H1 (cell line): ENCODE results near the gene GOLGB1. TPM values are rescaled to one million over a fixed set of nuclear protein-coding genes. Genes with fewer than 3 reads are reported as not detected.

Experiments
- CTCF ChIA-PET: fragments of 300-600 bp; sonication (Branson Sonifier 250); formaldehyde crosslinking; loops from one replicate; lab custom pipeline; 2021; ENCODE audit not compliant: partially characterized antibody; lab: Charles Lee
- POLR2A ChIA-PET: fragments of 300-600 bp; sonication (Branson Sonifier 250); formaldehyde crosslinking; loops from one replicate; lab custom pipeline; 2021; ENCODE audit warnings: inconsistent platforms; ENCODE audit not compliant: partially characterized antibody; lab: Charles Lee
- DNase-seq, 2 experiments: peaks; one replicate each; pipeline versions ENCODE4 v3.0.0 to v3.0.0-alpha.2; 2010 to 2022; ENCODE audit warnings: low spot score in 2 of 2, low read depth in 1 of 2, mixed read lengths in 1 of 2
- FAIRE-seq: peaks from 2 replicates; lab custom pipeline; 2011; peaks lifted over from hg19 to GRCh38; lab: Jason Lieb, UNC
- H2AFZ ChIP-seq: 2 replicates; pipeline ENCODE4 v1.8.1; 2012; ENCODE audit warnings: low read length, inconsistent platforms
- H2AK5ac ChIP-seq: 2 replicates; pipeline ENCODE4 v1.6.1; 2013; ENCODE audit warnings: low read depth, low read length
- H2BK120ac ChIP-seq: replicated peaks from 2 replicates; pipeline ENCODE3; 2013; ENCODE audit warnings: low read depth, low read length, inconsistent platforms
- H2BK12ac ChIP-seq: 2 replicates; pipeline ENCODE4 v1.6.1; 2013; ENCODE audit warnings: low read depth, low read length
- H2BK15ac ChIP-seq: 2 replicates; pipeline ENCODE4 v1.6.1; 2013; ENCODE audit warnings: low read length
- H2BK20ac ChIP-seq: 2 replicates; pipeline ENCODE4 v1.6.1; 2013; ENCODE audit warnings: low read length
- H2BK5ac ChIP-seq: 2 replicates; pipeline ENCODE4 v1.6.1; 2013; ENCODE audit warnings: low read depth, low read length
- H3K14ac ChIP-seq: 2 replicates; pipeline ENCODE4 v1.6.1; 2013; ENCODE audit warnings: inconsistent platforms; ENCODE audit not compliant: insufficient read length
- H3K18ac ChIP-seq: 2 replicates; pipeline ENCODE4 v1.6.1; 2013; ENCODE audit warnings: low read length; ENCODE audit errors: extremely low read depth
- H3K23ac ChIP-seq: 2 replicates; pipeline ENCODE4 v1.6.1; 2013; ENCODE audit warnings: inconsistent platforms; ENCODE audit not compliant: insufficient read length
- H3K23me2 ChIP-seq: 2 replicates; pipeline ENCODE4 v1.6.1; 2013; ENCODE audit warnings: low read depth, low read length
- H3K27ac ChIP-seq: 2 replicates; pipeline ENCODE4 v1.6.1; 2011; ENCODE audit warnings: low read depth, low read length, inconsistent platforms
- H3K27me3 ChIP-seq, 4 experiments: replicated peaks in 1 of 4; 1 replicate in 1 of 4; 2 replicates in 3 of 4; pipeline versions ENCODE4 v1.6.1 to v1.8.1; 2011 to 2013; ENCODE audit warnings: low read length in 3 of 4, mild to moderate bottlenecking in 3 of 4, inconsistent platforms in 2 of 4, mixed read lengths in 2 of 4, moderate library complexity in 1 of 4; ENCODE audit not compliant: control insufficient read depth in 3 of 4, insufficient read depth in 3 of 4; ENCODE audit errors: extremely low read depth in 1 of 4
- H3K36me3 ChIP-seq, 4 experiments: 2 replicates each; pipeline versions ENCODE4 v1.6.1 to v1.8.1; 2011 to 2013; ENCODE audit warnings: mild to moderate bottlenecking in 4 of 4, low read length in 3 of 4, moderate library complexity in 2 of 4, control low read depth in 1 of 4, inconsistent platforms in 1 of 4; ENCODE audit not compliant: insufficient read depth in 4 of 4, control insufficient read depth in 2 of 4
- H3K4ac ChIP-seq: replicated peaks from 2 replicates; pipeline ENCODE3; 2013; ENCODE audit warnings: low read length, low read depth, mixed read lengths, inconsistent platforms; ENCODE audit not compliant: insufficient read length
- H3K4me1 ChIP-seq, 4 experiments: replicated peaks in 1 of 4; 1 replicate in 1 of 4; 2 replicates in 3 of 4; pipeline versions ENCODE4 v1.6.1 to v1.8.1; 2011 to 2013; ENCODE audit warnings: low read length in 3 of 4, inconsistent platforms in 2 of 4, mixed read lengths in 1 of 4; ENCODE audit not compliant: insufficient read depth in 4 of 4, control insufficient read depth in 3 of 4
- H3K4me2 ChIP-seq, 2 experiments: 2 replicates each; pipeline versions ENCODE4 v1.6.1 to v1.8.1; 2011 to 2013; ENCODE audit warnings: low read depth in 2 of 2, low read length in 2 of 2, control low read depth in 1 of 2, inconsistent platforms in 1 of 2, mild to moderate bottlenecking in 1 of 2; ENCODE audit not compliant: insufficient read depth in 1 of 2
- H3K4me3 ChIP-seq, 4 experiments: fragments of 200-600, 300-600 bp in 1 of 4; sonication (generic), shearing (Covaris generic), sonication (Bioruptor Twin) in 1 of 4; 2 replicates each; pipeline versions ENCODE4 v1.5.1 to v1.8.1; 2011 to 2016; ENCODE audit warnings: low read length in 4 of 4, low read depth in 3 of 4, control low read depth in 2 of 4, inconsistent platforms in 2 of 4, mild to moderate bottlenecking in 2 of 4, mixed read lengths in 1 of 4, moderate library complexity in 1 of 4; ENCODE audit not compliant: insufficient read depth in 2 of 4; ENCODE audit errors: extremely low read depth in 1 of 4
- H3K56ac ChIP-seq: replicated peaks from 2 replicates; pipeline ENCODE3; 2013; ENCODE audit warnings: low read depth, mild to moderate bottlenecking, mixed read lengths, low read length, inconsistent platforms; ENCODE audit not compliant: insufficient read length
- H3K79me1 ChIP-seq: 2 replicates; pipeline ENCODE4 v1.6.1; 2013; ENCODE audit warnings: low read depth, low read length, control low read depth
- H3K79me2 ChIP-seq, 2 experiments: 2 replicates each; pipeline versions ENCODE4 v1.6.1 to v1.8.1; 2012 to 2013; ENCODE audit warnings: low read length in 2 of 2, mild to moderate bottlenecking in 2 of 2, inconsistent platforms in 1 of 2; ENCODE audit not compliant: insufficient read depth in 2 of 2, control insufficient read depth in 1 of 2
- H3K9ac ChIP-seq, 4 experiments: replicated peaks in 1 of 4; 1 replicate in 1 of 4; 2 replicates in 3 of 4; pipeline versions ENCODE4 v1.6.1 to v1.8.1; 2011 to 2013; ENCODE audit warnings: low read depth in 3 of 4, low read length in 3 of 4, control low read depth in 2 of 4, mild to moderate bottlenecking in 2 of 4, moderate library complexity in 2 of 4, inconsistent platforms in 1 of 4; ENCODE audit errors: extremely low read depth in 1 of 4
- H3K9me3 ChIP-seq, 2 experiments: 2 replicates each; pipeline versions ENCODE4 v1.6.1 to v1.8.1; 2012 to 2013; ENCODE audit warnings: mild to moderate bottlenecking in 2 of 2, moderate library complexity in 2 of 2, control low read depth in 1 of 2, inconsistent platforms in 1 of 2, low read depth in 1 of 2, low read length in 1 of 2, mixed read lengths in 1 of 2; ENCODE audit not compliant: insufficient read depth in 2 of 2
- H4K20me1 ChIP-seq, 2 experiments: replicated peaks in 1 of 2; 2 replicates each; pipeline versions ENCODE3 to v1.8.1; 2011 to 2013; ENCODE audit warnings: inconsistent platforms in 2 of 2, low read length in 2 of 2, mild to moderate bottlenecking in 1 of 2; ENCODE audit not compliant: insufficient read depth in 2 of 2, control insufficient read depth in 1 of 2
- H4K5ac ChIP-seq: 2 replicates; pipeline ENCODE4 v1.6.1; 2013; ENCODE audit warnings: low read length, low read depth, mixed read lengths, inconsistent platforms; ENCODE audit not compliant: insufficient read length
- H4K8ac ChIP-seq: 2 replicates; pipeline ENCODE4 v1.8.0; 2013; ENCODE audit warnings: mild to moderate bottlenecking, moderate library complexity, low read length, inconsistent platforms; ENCODE audit not compliant: insufficient read depth; ENCODE audit errors: extremely low read depth
- H4K91ac ChIP-seq: replicated peaks from 2 replicates; pipeline ENCODE3; 2013; ENCODE audit warnings: low read length, mixed read lengths, inconsistent platforms; ENCODE audit not compliant: insufficient read length
- EP300 ChIP-seq, 2 experiments: IDR thresholded peaks; 1 replicate in 1 of 2; 2 replicates in 1 of 2; pipeline ENCODE4 v1.6.1; 2011 to 2012; ENCODE audit warnings: low read depth in 2 of 2, low read length in 2 of 2, mild to moderate bottlenecking in 2 of 2, borderline replicate concordance in 1 of 2, inconsistent platforms in 1 of 2, moderate library complexity in 1 of 2
- PHF8 ChIP-seq: fragments of 200-600 bp; sonication (generic); conservative IDR thresholded peaks from 2 replicates; pipeline ENCODE4 v1.7.1; 2012; ENCODE audit warnings: low read depth, mild to moderate bottlenecking, inconsistent platforms, low read length, moderate library complexity
- TBP ChIP-seq: IDR thresholded peaks from 2 replicates; pipeline ENCODE4 v1.6.1; 2011; ENCODE audit warnings: low read depth, low read length, improper control_type of control experiment
- WGBS, 2 experiments: shearing (Covaris generic) in 1 of 2; methylation state at CpG; one replicate each; pipeline versions ENCODE4 v1.1.6 to v1.1.7; 2013 to 2015; ENCODE audit warnings: low lambda C conversion rate in 2 of 2, mixed read lengths in 2 of 2, inconsistent platforms in 1 of 2, low coverage in 1 of 2, missing lambda C conversion rate in 1 of 2; ENCODE audit not compliant: insufficient replicate concordance in 2 of 2, insufficient coverage in 1 of 2, insufficient read length in 1 of 2; ENCODE audit errors: extremely low coverage in 1 of 2, missing lambda C conversion rate in 1 of 2; 5-methylcytosine and 5-hydroxymethylcytosine counted together
- polyA plus RNA-seq, 7 experiments: library from polyadenylated mRNA; depleted of rRNA in 3 of 7; stranded (reverse) in 5 of 7; unstranded in 2 of 7; fragments of >200 nt in 5 of 7; fragments of 200-250 nt in 2 of 7; gene quantifications; 1 replicate in 5 of 7; 2 replicates in 1 of 7; 4 replicates in 1 of 7; pipeline versions ENCODE4 v1.2.1 to v1.2.3, GENCODE V29; 2011 to 2013; ENCODE audit warnings: missing spikeins in 2 of 7, mixed read lengths in 2 of 7
- total RNA-seq: library from RNA; stranded (reverse); fragmentation: NEBNext Ultra II Directional; extraction: Animal tissue kit (Norgen Biotek cat#: 25700); gene quantifications from 2 replicates; pipeline ENCODE4 v1.2.1, GENCODE V29; 2021
- TF ChIP-seq, protein P1 (sequence below): IDR thresholded peaks from 2 replicates; pipeline ENCODE4 v1.6.1; 2011; ENCODE audit warnings: low read depth, mild to moderate bottlenecking, low read length; ENCODE audit not compliant: insufficient read depth

GOLGB1 gene
- total and polyA plus RNA-seq, 2 of the 8 experiments (the other 6 are each of a cell fraction or from before 2014, with no cell fraction given) = 5.9 to 28.5 TPM

DNA sequence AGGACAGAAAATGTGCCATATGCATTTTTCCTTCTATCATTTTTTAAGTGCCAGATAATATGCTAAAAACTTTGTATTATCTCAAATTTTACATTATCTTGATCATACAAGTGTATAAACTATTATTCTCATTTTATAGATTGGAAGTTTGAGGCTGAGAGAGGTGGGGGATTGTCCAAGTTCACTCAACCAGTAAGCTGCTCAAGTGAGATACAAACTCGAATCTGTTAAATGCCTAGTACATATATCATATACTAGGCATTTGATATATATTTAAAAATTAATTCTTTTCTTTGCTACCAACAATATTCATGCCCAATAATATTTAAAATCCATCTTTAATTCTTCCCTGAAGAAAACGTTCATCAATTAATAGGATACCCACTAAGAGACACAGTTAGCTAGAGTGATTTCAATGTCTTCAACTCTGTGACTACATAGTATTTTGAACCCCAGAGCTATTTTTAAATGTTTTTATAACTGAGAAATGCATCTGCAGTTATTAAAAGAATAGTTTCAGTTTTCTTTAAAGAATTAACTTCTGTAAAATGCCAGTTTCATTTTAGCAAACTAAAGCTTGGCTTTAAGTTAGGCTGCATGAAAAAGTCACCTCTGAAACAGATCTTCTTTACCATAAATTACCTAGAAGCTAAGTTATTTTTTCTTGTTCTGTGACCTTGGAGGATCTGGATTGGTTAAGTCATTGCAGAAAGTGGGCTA is 44.9 kb upstream of the GOLGB1 start:
- TF ChIP-seq, protein P1, sequence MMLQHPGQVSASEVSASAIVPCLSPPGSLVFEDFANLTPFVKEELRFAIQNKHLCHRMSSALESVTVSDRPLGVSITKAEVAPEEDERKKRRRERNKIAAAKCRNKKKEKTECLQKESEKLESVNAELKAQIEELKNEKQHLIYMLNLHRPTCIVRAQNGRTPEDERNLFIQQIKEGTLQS = no peak
- no peak for TF ChIP-seq TBP
- no peak for TF ChIP-seq PHF8
- no peak for TF ChIP-seq EP300 (IDR thresholded peaks at IDR 0.05; ENCODE audit: borderline replicate concordance in 1 of 2, low read depth in 2 of 2, low read length in 2 of 2)
- Histone ChIP-seq H3K4ac (no peak overlapping the region), H3K79me1 (no peaks in the 10 kb centered on the region), H2AK5ac (no peak overlapping the region), H4K91ac (no peak overlapping the region), H2BK120ac (no peak overlapping the region), H3K4me1 (no peaks in the 10 kb centered on the region), H3K9me3 (no peaks in the 10 kb centered on the region), H2BK5ac (no peak overlapping the region), H3K4me2 (no peak overlapping the region), H2BK12ac (no peak overlapping the region), H4K20me1 (no peaks in the 10 kb centered on the region), H3K18ac (no peak overlapping the region), H3K36me3 (peaks cover 0 to 30% (median 6%) of the 10 kb centered on the region in 4 experiments; a peak in 3 of 8 replicates), H2BK20ac (no peak overlapping the region), H3K23ac (no peak overlapping the region), H2BK15ac (no peak overlapping the region), H2AFZ (no peak overlapping the region), H3K4me3 (no peak overlapping the region), H4K8ac (no peak overlapping the region), H3K14ac (no peak overlapping the region), H4K5ac (no peak overlapping the region), H3K23me2 (no peaks in the 10 kb centered on the region), H3K9ac (no peak overlapping the region), H3K56ac (no peak overlapping the region), H3K27me3 (no peaks in the 10 kb centered on the region), H3K27ac (no peak overlapping the region), H3K79me2 (no peaks in the 10 kb centered on the region)
- 89% methylated on average over 2 of the region's 2 CpGs; no CpG with 5 or more reads in 1 of the 2 experiments for WGBS, 2 experiments
- DNase-seq (no peak), FAIRE-seq (no peak)
- POLR2A ChIA-PET = no interaction called here
- CTCF ChIA-PET = no interaction called here
